GM18499 (cell line): ENCODE results near the gene PTGIS.

Experiments used
- ATAC-seq: cut with Tn5 transposase; IDR thresholded peaks from one replicate; pipeline ENCODE4 v1.9.1; 2021; ENCODE audit warnings: moderate number of reproducible peaks; ENCODE audit not compliant: insufficient read depth, unreplicated experiment

The PTGIS gene

GRCh38 chr20:49540232-49540620 lies 27.7 kb downstream of the PTGIS start:
- ATAC-seq: no peak

- ATAC-seq: no peak
Measured at GRCh38 chr20:49539481-49540231, 28.3 kb downstream of the PTGIS start.

- no peak for ATAC-seq
Measured at GRCh38 chr20:49538950-49539349, 29.0 kb downstream of the PTGIS start.

DNA sequence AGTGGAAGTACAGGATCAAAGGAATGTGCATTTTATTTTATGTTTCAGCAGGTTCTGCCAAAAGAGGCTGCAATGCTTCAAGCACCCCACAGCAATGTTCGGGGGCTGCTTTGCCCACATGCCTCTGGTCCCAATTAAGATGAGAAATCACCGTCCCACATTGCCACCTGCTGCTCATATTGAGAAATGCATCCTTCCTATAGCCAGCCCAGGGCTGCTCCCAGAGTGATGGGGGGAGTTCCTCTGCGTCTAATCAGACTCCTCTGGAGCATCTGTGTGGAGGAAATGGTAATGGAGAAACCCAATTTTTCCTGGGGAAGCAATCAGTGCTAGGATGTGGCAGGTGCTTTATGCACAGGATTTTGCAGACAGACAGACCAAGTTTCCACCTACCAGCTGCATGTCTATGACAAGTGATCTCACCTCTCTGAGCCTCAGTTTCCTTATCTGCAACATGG lies 33.7 kb downstream of the PTGIS start:
- no peak for ATAC-seq

GRCh38 chr20:49532285-49532946 lies 35.5 kb downstream of the PTGIS start:
- ATAC-seq: no peak

DNA sequence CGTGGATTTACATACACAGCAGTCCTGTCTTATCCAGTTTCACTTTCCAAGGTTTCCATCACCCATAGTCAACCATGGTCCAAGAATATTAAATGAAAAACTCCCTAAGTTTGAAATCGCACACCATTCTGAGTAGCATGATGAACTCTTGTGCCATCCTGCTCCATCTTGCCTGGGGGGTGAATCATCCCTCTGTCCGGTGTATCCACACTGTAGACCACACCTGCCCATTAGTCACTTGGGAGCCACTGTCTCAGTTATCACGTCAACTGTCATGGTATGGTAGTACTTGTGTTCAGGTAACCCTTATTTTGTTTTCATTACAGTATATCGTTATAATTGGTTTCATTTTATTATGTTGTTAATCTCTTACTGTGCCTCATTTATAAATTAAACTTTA lies 38.5 kb downstream of the PTGIS start:
- ATAC-seq: no peak

GRCh38 chr20:49526568-49526967 lies 41.4 kb downstream of the PTGIS start:
- no peak for ATAC-seq

DNA sequence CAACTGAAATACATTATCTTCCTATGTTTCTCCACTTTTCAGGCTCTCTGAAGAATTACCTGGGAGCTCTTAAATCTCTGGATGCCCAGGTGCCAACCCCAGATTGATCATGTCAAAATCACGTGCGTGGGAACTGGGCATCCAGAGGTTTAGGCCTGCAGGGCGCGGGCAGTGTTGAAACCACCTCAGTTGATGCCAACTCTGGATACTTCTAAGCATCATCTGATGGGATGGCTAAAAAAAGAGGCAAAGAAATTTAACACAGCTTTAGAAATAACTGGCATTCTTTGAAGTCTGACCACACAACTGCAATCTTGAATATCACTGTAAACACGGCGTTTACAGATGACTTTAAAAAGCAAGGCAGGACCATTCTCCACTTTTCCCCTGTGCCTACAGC lies 41.9 kb downstream of the PTGIS start:
- ATAC-seq: no peak

- no peak for ATAC-seq
Measured at GRCh38 chr20:49523767-49524360, 44.1 kb downstream of the PTGIS start.

GRCh38 chr20:49521356-49521755 lies 46.6 kb downstream of the PTGIS start:
- no peak for ATAC-seq

DNA sequence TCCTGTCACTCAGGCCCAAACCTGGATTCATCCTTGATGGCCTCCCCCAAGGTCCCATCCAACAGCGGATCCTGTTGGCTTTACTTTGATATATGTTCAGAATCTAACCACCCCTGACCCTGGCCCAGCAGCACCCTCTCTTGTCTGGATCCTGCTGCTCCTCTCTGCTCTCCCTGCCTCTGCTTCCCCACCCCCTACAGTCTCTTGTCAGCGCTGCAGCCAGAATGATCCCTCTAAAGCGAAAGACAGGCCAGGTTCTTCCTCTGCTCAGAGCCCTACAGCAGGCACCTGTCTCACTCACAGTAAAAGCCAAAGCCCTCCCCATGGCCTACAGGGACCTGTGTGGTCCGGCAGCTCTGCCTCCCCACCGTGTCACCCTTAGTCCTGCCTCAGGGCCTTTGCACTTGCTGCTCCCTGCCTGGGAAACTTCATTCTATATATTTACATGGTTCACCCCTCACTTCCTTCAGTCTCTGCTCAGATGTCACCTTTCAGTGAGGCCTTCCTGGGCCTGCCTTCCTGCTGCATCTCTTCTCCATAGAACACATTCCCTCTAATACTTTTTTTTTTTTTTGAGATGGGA lies 48.1 kb downstream of the PTGIS start:
- ATAC-seq: no peak

GRCh38 chr20:49519212-49519712 lies 48.7 kb downstream of the PTGIS start:
- ATAC-seq: no peak

GRCh38 chr20:49518576-49518975 lies 49.4 kb downstream of the PTGIS start:
- ATAC-seq: no peak

DNA sequence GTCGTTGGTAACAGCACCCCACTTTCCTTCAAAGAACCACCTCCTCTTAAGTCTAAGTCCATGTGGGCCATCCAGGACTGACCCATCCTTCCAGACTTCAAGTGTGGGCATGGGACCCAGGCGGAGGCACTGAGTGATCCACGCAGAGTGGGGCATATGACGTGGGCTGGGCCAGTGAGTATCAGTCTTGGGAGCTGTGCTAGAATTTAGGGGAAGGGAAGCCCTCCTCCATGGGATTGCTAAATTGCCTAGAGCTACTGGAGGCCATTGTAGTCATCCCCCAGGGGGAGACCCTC lies 50.2 kb downstream of the PTGIS start:
- ATAC-seq: no peak

- no peak for ATAC-seq
Measured at GRCh38 chr20:49516916-49517804, 50.8 kb downstream of the PTGIS start.

DNA sequence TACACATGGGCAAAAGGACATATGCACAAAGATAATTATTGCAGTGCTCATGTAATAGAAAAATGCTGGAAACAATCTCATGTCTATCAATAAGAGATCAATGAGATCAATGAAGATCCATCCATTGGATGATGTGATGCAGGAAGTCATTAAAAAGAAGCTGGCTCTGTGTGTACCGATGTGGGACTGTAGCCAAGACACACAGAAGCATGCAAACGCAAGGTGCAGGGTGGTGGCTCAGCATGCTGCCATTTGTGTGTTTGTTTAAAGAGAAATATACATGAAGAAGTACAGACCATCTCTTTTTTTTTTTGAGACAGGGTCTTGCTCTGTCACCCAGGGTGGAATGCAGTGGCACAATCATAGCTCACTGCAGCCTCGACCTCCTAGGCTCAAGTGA lies 52.4 kb downstream of the PTGIS start:
- ATAC-seq: no peak

- ATAC-seq: no peak
Measured at GRCh38 chr20:49513517-49513916, 54.4 kb downstream of the PTGIS start.

DNA sequence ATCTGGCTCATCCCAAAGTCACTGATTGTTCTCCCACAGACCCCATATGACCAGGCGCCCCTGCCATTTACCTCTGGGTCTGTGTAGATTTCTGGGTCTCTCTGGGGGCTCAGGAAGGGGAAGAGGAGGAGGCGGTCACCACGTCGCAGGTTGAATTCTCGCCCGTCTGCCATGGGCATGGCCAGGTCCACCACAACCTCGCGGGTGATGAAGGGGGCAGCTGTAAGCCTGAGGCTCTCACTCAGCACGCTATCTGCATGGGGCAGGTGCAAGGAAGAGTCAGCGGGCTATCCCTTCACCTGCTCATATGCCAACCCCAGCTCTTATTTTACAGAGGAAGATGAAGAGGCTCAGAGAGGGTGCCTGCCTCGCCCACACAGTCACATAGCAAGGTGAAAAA lies 54.9 kb downstream of the PTGIS start:
- ATAC-seq: no peak

GRCh38 chr20:49511788-49512525 lies 56.0 kb downstream of the PTGIS start:
- no peak for ATAC-seq
